ENCODE data around the gene EXOC6B. TPM values are rescaled to one million over a fixed set of nuclear protein-coding genes. Genes with fewer than 3 reads are reported as not detected.
A peak's percentile ranks its signal among the peaks of the same experiment; 100 is the strongest.

Gene EXOC6B
- total RNA-seq, 1 experiment from 2014 or later: 39.5 TPM

DNA sequence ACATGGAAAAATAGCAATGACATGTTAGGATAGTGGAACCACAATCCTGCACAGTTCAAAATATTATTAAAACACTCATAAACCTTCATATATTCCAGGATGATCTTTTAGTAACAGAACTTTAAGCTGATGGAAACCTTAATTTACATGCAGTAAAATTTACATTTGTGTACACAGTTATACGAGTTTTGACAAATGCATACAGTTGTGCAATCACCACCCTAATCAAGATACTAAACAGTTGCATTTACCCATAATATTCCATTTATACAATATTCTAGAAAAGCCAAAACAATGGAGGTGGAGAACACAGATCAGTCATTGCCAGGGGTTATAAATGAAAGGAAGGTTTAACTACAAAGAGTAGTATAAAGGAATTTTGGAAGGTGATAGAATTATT lies 117.6 kb downstream of the EXOC6B start:
- in situ Hi-C loops (cut with HindIII; ENCODE audit: low sequenced_read_pairs): no loop called here
- no peak for DNase-seq (ENCODE audit: low spot score)

DNA sequence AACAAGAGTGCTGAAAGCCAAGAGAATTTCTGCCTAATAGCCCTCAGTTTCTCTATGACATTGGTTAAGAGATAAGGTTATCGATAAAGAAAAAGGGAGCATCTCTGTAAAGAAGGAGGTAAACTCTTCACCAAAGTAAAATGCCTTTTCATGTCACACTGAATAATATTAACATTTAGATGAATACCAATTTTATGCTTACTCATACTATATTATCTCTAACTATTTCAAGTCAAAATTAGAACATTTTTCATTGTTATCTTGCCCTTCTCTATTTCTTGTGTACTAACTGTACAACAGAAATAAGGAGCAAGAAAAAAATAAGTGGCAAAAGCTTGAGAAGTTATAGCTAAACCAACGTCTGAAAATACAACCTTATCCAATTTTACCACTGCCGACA lies 127.5 kb downstream of the EXOC6B start:
- DNase-seq (ENCODE audit: low spot score): no peak
- in situ Hi-C loops (cut with HindIII; ENCODE audit: low sequenced_read_pairs): no loop called here

DNA sequence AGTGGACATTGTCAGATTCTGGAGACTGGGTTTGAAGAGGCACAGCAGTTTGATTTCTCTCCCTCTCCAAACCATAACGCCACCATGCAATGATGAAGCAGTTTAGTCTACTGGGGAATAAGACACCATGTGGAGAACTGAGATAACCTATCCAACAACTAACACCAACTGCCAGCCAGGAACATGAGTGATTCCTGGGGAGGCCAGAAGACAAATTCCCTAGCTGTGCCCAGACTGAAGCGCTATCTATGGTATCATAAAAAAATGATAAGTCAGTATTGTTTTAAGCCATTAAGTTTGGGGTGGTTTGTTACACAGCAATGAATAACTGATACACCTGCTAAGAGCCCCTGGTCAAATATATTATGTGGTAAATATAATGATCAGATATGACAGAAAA lies 129.3 kb downstream of the EXOC6B start:
- DNase-seq (ENCODE audit: low spot score): no peak

DNA sequence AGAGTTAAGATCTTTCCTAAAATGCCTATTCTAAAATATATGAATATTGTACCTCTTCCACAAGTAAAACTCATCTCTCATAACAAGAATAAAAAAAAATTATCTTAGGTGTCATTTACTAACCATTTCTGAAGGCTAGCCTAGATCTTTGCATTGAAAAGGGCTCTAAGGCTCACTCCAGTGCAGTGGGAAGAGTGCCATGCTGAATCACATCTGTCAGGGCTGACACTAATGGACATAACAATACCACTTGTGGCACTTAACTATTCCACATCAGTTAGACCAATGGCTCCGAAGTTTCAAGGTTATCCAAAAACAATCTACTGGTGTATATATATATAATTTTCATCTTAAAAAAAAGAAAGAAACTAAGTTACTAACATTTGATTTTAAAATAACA lies 130.2 kb downstream of the EXOC6B start:
- in situ Hi-C loops (cut with HindIII; ENCODE audit: low sequenced_read_pairs): no loop called here
- no peak for DNase-seq (ENCODE audit: low spot score)

More for the DNA sequence above, 129.3 kb downstream of the EXOC6B start:
- in situ Hi-C loops (cut with HindIII; ENCODE audit: low sequenced_read_pairs): no loop called here

DNA sequence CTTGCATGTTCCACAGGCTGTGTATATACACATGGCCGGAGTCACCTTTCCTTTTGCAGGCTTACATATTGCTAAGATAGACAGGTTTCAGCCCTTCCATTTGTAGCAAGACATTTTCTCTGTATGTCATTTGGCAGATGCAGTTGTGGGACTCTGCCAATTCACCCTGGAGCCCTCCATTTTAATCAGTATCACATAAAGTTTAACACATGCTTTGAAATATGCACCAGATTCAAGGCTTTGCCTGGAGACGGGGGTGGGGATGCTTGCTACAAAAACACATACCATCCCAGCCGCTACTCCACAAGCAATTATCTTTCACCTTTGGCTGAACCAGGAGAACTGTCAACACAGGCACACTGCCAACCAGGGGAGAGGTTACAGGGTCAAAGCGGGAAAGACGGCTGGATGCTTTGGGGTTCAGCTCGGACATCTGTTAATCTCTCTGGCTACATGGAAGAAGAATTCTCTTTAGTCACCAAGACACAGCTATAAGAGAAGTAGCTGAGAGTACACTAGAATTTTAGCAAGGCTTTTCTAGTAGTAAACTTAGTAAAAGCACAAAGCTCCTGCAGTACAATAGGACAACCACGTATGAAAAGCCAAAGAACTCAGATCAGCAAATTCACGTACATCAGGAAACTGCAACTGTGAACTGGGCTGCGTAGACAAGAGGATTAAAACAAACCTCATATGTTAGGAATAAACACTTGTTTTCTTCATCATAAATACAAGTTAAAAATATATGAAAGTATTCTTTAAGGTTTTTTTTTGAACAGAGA lies 130.9 kb downstream of the EXOC6B start:
- in situ Hi-C loops (cut with HindIII; ENCODE audit: low sequenced_read_pairs): no loop called here
- peak; percentile 57 for DNase-seq (ENCODE audit: low spot score)

DNA sequence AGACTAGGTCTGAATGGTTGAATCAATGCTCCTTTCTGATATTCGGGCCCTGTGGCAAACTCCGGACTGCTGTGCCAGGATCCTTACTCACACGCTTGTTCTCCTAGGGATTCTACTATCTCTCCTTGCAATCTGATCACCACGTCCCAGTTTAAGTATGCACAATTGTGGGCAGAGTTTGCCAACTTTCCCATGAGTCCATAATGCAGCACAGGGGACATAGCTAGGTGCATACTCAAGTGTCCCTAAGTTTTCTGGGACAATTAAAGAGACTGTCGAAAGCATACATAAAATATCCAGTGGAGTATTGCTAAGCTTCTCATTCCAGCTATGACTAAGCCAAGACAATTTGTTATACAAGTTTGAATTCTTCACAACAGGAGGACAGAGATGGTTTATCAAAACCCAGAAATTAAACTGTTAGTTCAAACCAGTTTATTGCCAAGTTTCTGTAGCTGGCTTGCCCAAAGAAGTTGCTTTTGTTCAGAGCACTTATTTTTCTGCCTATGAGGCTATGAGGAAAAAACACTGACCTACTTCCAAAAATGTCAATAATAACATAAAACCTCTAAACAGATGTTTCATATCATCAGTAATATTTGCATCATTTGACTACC lies 136.1 kb downstream of the EXOC6B start:
- in situ Hi-C loops (cut with HindIII; ENCODE audit: low sequenced_read_pairs): no loop called here
- DNase-seq (ENCODE audit: low spot score): no peak

DNA sequence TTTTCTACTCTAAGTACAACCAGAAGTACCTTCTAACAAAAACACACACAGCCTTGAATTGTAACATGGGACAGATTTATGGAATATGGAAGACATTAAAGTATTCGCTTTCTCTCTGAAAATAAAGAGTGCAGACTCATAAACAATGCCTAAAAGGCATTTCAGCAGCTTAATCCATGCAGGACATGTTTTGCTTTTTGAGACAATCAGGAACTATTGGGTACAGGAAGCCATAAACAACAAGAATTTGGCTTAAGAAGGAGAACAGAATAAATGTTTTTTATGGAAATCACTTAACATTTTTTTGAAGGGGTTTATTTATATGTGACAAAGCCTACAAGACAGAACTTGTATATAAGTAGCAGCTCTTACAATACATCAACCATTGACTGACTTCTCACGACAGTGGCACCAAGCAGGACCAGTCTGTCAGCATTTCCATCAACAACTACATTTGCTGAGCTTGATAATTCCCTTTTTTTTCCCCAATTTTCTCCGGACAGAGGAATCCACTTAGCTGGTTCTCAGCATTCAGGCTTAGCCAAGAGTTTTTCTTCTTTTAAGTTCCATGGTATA lies 140.1 kb downstream of the EXOC6B start:
- in situ Hi-C loops (cut with HindIII; ENCODE audit: low sequenced_read_pairs): no loop called here
- DNase-seq (ENCODE audit: low spot score): no peak

DNA sequence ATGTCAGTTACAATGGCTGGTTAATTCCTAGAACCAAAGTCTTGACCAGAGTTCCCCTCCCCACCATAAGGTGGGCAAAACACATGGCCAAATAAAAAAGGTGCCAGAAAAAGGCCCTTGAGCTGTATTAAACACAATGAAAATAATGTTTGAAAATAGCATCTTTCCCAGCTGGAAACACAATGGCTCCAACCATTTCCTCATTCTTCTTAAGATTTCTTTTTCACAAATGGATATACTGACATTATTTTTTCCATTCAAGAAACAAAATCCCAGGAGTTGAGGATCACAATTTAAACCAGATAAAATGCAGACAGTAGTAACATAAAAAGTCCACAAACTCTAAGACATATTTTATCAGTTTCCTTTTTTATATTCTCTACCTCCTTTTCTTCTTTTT lies 143.8 kb downstream of the EXOC6B start:
- DNase-seq (ENCODE audit: low spot score): no peak
- in situ Hi-C loops (cut with HindIII; ENCODE audit: low sequenced_read_pairs): no loop called here

DNA sequence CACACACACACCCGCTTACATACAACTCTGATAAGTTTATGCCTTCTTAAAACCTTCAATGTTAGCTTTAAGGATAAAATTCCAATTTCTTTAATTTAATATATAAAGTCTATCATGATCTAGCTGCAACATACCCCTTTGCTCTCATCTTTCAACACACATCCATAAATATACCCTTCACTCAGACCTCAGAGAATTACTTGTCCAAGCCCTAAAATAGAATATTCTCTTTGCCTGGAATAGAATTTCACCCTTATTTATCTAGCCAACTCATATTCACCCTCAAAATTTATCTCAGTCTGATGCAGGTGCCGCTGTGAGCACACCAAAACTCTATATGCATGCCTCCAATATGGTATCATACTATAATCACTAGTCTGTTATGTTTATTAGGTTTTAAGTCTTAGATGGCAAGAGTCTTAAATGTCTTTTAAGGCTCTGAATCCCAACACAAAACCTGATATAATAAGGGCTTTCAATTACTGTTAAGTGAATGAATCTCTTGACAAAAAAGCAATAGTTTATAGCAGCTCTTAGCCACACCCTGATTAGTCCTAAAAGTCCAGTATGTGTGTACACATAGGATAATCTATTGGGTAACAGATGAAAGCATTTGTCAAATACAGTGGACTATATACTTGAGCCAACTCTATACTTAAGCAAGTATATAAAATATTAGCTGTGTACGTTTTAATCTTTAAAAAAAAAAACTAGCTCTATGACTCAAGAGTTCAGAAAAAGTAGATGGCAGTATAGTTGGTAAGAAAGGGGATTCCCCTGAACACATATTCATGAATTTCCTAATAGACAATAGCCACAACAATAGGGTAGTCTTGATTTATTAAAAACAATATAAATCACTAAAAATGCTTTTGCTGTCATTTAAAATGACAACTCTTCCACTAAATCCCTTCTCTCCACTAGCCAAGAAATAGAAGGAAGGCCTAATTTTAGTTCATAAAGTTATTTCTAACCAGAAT lies 144.5 kb downstream of the EXOC6B start:
- in situ Hi-C loops (cut with HindIII; ENCODE audit: low sequenced_read_pairs): no loop called here
- no peak for DNase-seq (ENCODE audit: low spot score)

DNA sequence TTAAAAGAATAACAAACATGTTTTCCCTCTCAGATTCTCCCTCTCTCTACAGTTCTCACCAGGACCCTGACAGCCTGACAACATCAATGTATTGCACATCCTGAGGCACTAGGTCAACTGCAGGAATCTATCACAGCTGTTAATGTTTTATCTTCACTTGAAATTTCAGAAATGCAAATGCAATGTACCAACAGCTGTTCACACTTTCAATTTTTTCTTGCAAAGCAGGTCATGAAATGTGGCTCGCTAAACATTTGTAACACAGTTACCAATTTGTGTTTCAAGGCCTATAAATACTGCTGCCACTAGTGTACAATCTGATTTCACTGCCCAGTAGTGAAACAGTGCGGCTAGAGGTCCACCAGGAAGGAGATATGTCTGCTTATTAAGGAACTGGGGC lies 147.8 kb downstream of the EXOC6B start:
- no peak for DNase-seq (ENCODE audit: low spot score)
- in situ Hi-C loops (cut with HindIII; ENCODE audit: low sequenced_read_pairs): no loop called here

DNA sequence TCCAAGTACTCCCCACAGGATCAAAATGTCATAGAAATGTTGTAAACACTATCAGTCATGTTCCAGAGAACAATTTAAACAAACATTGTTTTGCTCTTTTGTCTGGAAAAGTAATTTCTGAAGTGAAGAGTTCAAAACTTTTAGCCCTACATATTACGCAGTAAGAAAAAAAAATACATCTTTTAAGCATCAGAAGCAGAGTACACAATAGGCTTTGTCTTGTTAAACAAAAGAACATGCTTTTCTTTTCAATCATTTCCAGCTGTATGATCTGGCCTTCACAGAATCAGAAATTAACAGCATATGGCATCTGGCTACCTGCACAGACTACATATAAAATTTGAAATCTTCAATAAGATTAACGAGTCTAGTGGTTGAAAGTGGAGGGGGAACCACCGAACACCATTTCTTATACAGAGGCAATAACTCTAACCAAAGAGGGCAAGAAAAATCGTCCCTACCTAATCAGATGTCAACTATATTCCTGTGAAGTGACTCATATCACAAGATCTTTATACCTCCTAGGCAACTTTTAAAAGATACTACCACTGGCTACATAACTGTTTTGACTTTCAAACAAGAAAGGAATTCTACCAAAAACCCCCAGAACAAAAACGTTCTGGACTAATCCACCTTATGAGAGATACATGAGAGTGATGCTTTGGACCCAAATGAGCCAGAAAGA lies 149.3 kb downstream of the EXOC6B start:
- in situ Hi-C loops (cut with HindIII; ENCODE audit: low sequenced_read_pairs): no loop called here
- DNase-seq (ENCODE audit: low spot score): no peak

DNA sequence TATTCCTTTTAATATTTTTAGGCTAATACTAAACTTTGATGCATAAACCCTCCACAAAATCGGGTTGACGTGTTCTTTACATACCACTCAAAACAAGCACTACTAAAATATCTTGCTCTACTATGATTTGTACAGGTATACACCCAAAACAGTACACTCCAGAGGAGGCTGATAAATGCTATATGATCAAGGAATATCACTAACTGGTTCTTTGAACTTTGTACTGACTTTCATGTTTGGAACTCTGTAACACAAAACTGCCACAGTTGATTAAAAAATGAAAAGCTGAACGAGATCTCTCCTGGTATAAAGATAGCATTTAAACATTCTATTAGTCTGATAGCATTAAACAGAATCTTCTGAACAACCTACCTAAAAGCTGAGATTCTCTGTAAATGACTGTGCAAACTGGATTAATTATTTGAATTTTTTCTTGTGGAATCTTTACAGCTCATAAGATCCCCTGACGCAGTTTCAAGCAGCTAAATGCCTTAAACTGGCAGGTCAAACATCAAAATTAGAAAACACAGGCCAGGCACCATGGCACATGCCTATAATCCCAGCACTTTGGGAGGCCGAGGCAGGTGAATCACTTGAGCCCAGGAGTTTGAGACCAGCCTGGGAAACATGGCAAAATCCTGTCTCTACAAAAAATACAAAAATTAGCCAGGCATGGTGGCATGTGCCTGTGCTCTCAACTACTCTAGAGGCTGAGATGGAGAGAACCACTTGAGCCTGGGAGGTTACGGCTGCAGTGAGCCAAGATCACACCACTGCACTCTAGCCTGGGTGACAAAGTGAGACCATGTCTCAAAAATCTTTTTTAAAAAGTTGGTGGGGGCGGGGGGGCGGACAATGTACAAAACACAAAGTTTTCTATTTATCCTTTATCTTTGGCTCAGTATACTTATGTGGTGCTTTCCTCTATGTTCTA lies 150.6 kb downstream of the EXOC6B start:
- DNase-seq (ENCODE audit: low spot score): no peak
- in situ Hi-C loops (cut with HindIII; ENCODE audit: low sequenced_read_pairs): no loop called here

DNA sequence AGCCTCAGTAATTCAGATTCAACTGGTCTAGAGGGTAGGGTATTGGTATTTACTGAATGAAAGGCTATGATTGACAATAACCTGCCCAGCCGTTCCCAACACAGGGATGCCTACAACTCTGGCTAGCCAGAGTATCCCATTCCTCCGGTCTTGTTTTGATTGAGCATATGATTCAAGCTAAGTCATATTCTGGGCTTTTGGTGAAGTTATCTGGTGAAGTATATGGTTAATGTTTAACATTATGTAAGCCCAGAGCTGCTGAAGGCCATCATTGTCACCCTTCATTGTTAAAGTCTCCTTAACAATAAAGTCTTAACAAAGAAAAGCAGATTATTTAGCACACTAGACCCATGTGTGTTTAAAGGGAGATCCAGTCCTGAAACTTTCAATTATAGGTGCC lies 152.6 kb downstream of the EXOC6B start:
- in situ Hi-C loops (cut with HindIII; ENCODE audit: low sequenced_read_pairs): no loop called here
- no peak for DNase-seq (ENCODE audit: low spot score)

DNA sequence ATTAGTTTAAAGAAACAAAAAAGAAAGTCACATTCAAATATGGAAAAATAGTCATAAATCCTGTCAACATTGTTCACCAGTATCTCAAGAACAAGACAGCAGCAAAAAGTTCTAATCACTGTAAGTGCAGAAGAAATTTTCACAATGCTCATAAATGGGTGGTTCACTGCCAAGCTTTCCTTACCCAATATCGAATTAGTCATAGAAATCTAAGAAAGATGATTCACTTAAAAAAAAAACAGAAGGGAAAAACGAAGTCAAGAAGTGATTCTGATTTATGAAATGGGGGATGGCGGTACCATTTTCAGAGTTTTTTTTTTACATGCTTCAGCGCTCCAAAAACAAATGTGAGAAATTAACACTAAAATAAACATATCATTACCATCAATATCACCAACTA lies 156.7 kb downstream of the EXOC6B start:
- DNase-seq (ENCODE audit: low spot score): no peak
- in situ Hi-C loops (cut with HindIII; ENCODE audit: low sequenced_read_pairs): no loop called here

DNA sequence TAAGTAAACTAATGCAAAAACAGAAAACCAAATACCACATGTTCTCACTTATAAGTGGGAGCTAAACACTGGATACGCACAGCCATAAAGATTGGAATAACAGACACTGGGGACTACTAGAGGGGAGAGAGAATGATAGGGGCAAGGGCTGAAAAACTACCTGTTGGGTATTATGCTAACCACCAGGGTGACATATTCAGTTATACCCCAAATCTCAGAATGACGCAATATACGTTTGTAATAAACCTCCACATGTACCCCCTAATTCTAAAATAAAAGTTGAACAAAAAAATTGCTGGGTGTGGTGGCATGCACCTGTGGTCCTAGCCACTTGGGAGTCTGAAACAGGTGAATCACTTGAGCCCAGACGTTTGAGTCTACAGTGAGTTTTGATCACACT lies 157.2 kb downstream of the EXOC6B start:
- no peak for DNase-seq (ENCODE audit: low spot score)
- in situ Hi-C loops (cut with HindIII; ENCODE audit: low sequenced_read_pairs): no loop called here

DNA sequence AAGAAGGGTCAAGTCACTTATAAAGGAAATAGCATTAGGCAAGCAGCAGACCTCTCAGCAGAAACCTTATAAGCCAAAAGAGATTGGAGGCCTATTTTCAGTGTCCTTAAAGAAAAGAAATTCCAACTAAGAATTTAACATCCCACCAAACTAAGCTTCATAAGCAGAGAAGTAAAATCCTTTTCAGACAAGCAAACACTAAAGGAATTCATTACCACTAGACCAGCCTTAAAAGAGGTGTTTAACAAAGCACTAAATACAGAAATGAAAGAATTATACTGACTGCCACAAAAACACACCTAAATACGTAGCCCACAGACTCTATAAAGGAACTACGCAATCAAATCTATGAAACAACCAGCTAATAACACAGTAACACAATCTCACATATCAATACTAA lies 160.4 kb downstream of the EXOC6B start:
- in situ Hi-C loops (cut with HindIII; ENCODE audit: low sequenced_read_pairs): no loop called here
- no peak for DNase-seq (ENCODE audit: low spot score)

DNA sequence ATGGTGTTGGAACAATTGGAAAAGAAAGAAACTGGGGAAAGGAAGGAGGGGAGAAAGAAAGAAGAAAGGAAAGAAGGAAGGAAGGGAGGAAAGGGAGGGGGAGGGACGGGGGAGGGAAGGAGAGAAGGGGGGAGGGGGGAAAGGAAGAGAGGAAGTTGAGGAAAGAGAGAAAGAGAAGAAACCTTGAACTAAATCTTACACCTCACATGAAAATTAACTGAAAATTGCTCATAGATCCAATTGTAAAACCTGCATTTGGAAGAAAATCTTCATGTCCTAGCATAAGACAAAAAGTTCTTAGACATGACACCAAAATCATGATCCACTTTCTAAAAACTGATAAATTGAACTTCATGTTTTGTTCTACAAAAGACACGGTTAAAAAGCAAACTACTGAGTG lies 163.8 kb downstream of the EXOC6B start:
- in situ Hi-C loops (cut with HindIII; ENCODE audit: low sequenced_read_pairs): no loop called here
- DNase-seq (ENCODE audit: low spot score): no peak

DNA sequence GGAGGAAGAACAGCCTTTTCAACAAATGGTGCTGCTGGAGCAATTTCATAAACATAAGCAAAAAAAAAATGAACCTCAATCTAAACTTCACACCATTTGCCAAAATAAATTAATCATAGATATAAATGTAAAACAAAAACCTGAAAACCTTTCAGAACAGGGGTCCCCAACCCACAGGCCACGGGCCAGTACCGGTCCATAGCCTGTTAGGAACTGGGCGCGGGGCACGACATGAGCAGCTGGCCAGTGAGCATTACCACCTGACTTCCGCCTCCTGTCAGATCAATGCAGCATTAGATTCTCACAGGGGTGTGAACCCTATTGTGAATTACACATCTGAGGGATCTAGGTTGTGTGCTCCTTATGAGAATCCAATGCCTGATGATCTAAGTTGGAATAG lies 176.0 kb downstream of the EXOC6B start:
- no peak for DNase-seq (ENCODE audit: low spot score)
- in situ Hi-C loops (cut with HindIII; ENCODE audit: low sequenced_read_pairs): no loop called here

Measured in G401 (cell line).